ENCODE measurements around the gene ABCC2.

DNA sequence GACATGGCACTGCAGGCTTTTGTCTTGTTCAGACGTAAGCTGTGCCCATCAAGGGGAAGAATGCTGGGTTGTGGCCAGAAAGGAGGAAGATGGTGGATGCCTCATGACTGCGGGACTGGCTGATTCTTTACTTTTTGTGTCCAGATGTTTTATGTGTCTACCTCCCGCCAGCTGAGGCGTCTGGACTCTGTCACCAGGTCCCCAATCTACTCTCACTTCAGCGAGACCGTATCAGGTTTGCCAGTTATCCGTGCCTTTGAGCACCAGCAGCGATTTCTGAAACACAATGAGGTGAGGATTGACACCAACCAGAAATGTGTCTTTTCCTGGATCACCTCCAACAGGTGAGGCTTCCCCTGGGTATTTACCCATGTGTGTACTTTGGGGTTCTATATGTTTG lies 53.5 kb downstream of the ABCC2 start:
- no peak for TF ChIP-seq CTCF (conservative IDR thresholded peaks at IDR 0.05 in 1 of 2, IDR thresholded peaks at IDR 0.05 in 1 of 2; ENCODE audit: low read depth in 1 of 2, low read length in 2 of 2)
- TF ChIP-seq EZH2 (IDR thresholded peaks at IDR 0.05; ENCODE audit: low read length, missing control alignments) = no peak
